CD4-positive, alpha-beta memory T cell (primary cell): ENCODE data around the gene PLXNA1. TPM values are rescaled to one million over a fixed set of nuclear protein-coding genes. Genes with fewer than 3 reads are reported as not detected.
A peak's percentile ranks its signal among the peaks of the same experiment; 100 is the strongest.

Experiments used
- CTCF ChIA-PET: fragments of 350-600 bp; sonication (Branson Sonifier 250); formaldehyde crosslinking; loops from one replicate; lab custom pipeline; 2021; ENCODE audit warnings: inconsistent platforms; ENCODE audit not compliant: partially characterized antibody; lab: Charles Lee
- POLR2A ChIA-PET: fragments of 350-600 bp; sonication (Branson Sonifier 250); formaldehyde crosslinking; loops from one replicate; lab custom pipeline; 2021; ENCODE audit not compliant: partially characterized antibody; lab: Charles Lee
- DNase-seq, 5 donors: peaks; one replicate each; pipeline versions ENCODE4 v3.0.0 to v3.0.0-alpha.2; 2020 to 2022; ENCODE audit warnings: mixed read lengths in 1 of 5
- H3K27ac ChIP-seq: one replicate; pipeline ENCODE4 v1.7.0; 2013; ENCODE audit warnings: low read depth, low read length
- H3K27me3 ChIP-seq: 2 replicates; pipeline ENCODE4 v1.7.0; 2013; ENCODE audit warnings: mild to moderate bottlenecking, low read length, moderate library complexity; ENCODE audit not compliant: insufficient read depth
- H3K36me3 ChIP-seq: 2 replicates; pipeline ENCODE4 v1.7.0; 2013; ENCODE audit warnings: mild to moderate bottlenecking, low read length, moderate library complexity; ENCODE audit not compliant: insufficient read depth
- H3K4me1 ChIP-seq: 2 replicates; pipeline ENCODE4 v1.7.0; 2013; ENCODE audit warnings: mild to moderate bottlenecking, low read length, moderate library complexity; ENCODE audit not compliant: insufficient read depth
- H3K4me3 ChIP-seq, 2 donors: one replicate each; pipeline ENCODE4 v1.7.0; 2013; ENCODE audit warnings: low read length in 2 of 2, mild to moderate bottlenecking in 1 of 2
- H3K9me3 ChIP-seq, 2 donors: one replicate each; pipeline ENCODE4 v1.7.0; 2013; ENCODE audit warnings: low read length in 2 of 2, control low read depth in 1 of 2; ENCODE audit not compliant: control insufficient read depth in 1 of 2
- H3K27ac Mint-ChIP-seq, 7 donors: one replicate each; pipeline ENCODE4 v1.8.0; 2020 to 2021; ENCODE audit warnings: mixed read lengths in 7 of 7, mild to moderate bottlenecking in 6 of 7, inconsistent platforms in 3 of 7, moderate library complexity in 3 of 7
- H3K27me3 Mint-ChIP-seq, 2 donors: one replicate each; pipeline ENCODE4 v1.8.0; 2020 to 2021; ENCODE audit warnings: mixed read lengths in 2 of 2
- H3K36me3 Mint-ChIP-seq, 2 donors: one replicate each; pipeline ENCODE4 v1.8.0; 2020 to 2021; ENCODE audit warnings: mixed read lengths in 2 of 2, inconsistent platforms in 1 of 2, mild to moderate bottlenecking in 1 of 2
- H3K4me1 Mint-ChIP-seq, 4 donors: one replicate each; pipeline ENCODE4 v1.8.0; 2020 to 2021; ENCODE audit warnings: mixed read lengths in 4 of 4, mild to moderate bottlenecking in 1 of 4
- H3K4me3 Mint-ChIP-seq, 8 donors: one replicate each; pipeline ENCODE4 v1.8.0; 2020 to 2021; ENCODE audit warnings: mixed read lengths in 8 of 8, mild to moderate bottlenecking in 7 of 8, moderate library complexity in 6 of 8, inconsistent platforms in 3 of 8
- H3K9me3 Mint-ChIP-seq, 8 donors: one replicate each; pipeline ENCODE4 v1.8.0; 2020 to 2021; ENCODE audit warnings: mixed read lengths in 8 of 8, mild to moderate bottlenecking in 5 of 8, inconsistent platforms in 3 of 8, moderate library complexity in 1 of 8
- intact Hi-C: fragments of 100-400 bp; cut with micrococcal nuclease; formaldehyde crosslinking; loops from one replicate; pipeline ENCODE4 v1.15.1; 2023
- polyA plus RNA-seq, 2 donors: library from polyadenylated mRNA; unstranded; fragments of 300-500 nt; fragmentation: Illumina TruSeq; gene quantifications; one replicate each; pipeline ENCODE4 v1.2.3, GENCODE V29; 2021
- total RNA-seq, 2 experiments: library from RNA; stranded (reverse); gene quantifications; one replicate each; pipeline ENCODE4 v1.2.3, GENCODE V29; 2021

PLXNA1 gene
- total and polyA plus RNA-seq, 4 experiments from 2014 or later: 0.34 to 21.3 (median 10.2) TPM

DNA sequence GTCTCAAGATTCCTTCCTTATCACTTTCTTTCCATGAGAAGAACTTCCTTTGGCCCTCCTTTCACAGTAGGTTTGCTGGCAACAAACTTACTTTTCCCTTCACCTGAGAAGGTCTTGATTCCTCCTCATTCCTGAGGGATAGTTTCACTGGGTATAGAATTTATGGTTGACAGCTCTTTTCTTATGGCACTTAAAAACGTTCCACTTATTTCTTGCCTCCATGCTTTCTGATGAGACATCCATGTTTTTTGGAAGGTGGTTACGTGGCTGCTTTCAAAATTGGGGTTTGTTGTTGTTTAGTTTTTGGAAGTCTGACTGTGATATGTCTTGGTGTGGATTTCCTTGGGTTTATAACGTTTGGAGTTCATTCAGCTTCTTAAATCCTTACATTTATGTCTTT, 8.2 kb upstream of the PLXNA1 start:
- POLR2A ChIA-PET: no interaction called here
- Mint-ChIP-seq H3K27me3 (peaks cover 15 to 16% of the 10 kb centered on the region in 2 donors), H3K4me1 (no peaks in the 10 kb centered on the region), H3K4me3 (no peak overlapping the region), H3K27ac (no peak overlapping the region), H3K36me3 (peaks cover 4 to 15% of the 10 kb centered on the region in 2 donors), H3K9me3 (peaks cover 0 to 26% (median 18%) of the 10 kb centered on the region in 8 donors)
- no peak overlapping the region for H3K27ac ChIP-seq
- no peaks in the 10 kb centered on the region for H3K36me3 ChIP-seq
- CTCF ChIA-PET: no interaction called here
- H3K4me3 ChIP-seq: no peak overlapping the region
- DNase-seq: no peak
- H3K27me3 ChIP-seq: no peaks in the 10 kb centered on the region
- intact Hi-C loops: no loop called here
- H3K9me3 ChIP-seq: peaks cover 0 to 5% of the 10 kb centered on the region in 2 donors
- no peaks in the 10 kb centered on the region for H3K4me1 ChIP-seq

DNA sequence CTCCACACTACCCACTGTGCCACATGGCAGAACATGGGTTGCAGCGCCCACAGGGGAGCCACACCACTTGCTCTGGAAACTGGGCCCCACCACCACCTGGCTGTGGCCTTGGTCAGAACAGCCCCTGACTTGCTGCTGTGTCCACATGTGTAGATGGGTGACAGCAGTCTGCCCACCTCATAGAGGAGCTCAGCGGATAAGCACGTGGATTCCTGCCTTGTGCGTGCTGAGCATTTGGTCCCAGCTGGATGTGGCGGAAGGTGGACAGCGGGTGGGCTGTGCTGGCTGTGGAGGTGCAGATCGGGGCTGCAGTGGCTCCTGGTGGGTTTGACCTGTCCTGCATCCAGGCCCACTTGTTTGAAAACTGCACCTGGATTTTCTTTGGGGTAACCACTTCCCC, 6.0 kb upstream of the PLXNA1 start:
- no peak overlapping the region for H3K4me3 Mint-ChIP-seq
- H3K9me3 Mint-ChIP-seq: peaks cover 0 to 26% (median 19%) of the 10 kb centered on the region in 8 donors
- POLR2A ChIA-PET: no interaction called here
- CTCF ChIA-PET: no interaction called here
- H3K27me3 Mint-ChIP-seq: peaks cover 13 to 15% of the 10 kb centered on the region in 2 donors
- intact Hi-C loops: no loop called here
- Histone ChIP-seq H3K27me3 (no peaks in the 10 kb centered on the region), H3K4me1 (peaks cover 7% of the 10 kb centered on the region), H3K36me3 (no peaks in the 10 kb centered on the region), H3K27ac (no peak overlapping the region), H3K4me3 (no peak overlapping the region), H3K9me3 (peaks cover 0 to 5% of the 10 kb centered on the region in 2 donors)
- H3K27ac Mint-ChIP-seq: no peak overlapping the region
- peaks cover 4 to 15% of the 10 kb centered on the region in 2 donors for H3K36me3 Mint-ChIP-seq
- no peak for DNase-seq
- H3K4me1 Mint-ChIP-seq: peaks cover 2 to 10% (median 5%) of the 10 kb centered on the region in 4 donors

DNA sequence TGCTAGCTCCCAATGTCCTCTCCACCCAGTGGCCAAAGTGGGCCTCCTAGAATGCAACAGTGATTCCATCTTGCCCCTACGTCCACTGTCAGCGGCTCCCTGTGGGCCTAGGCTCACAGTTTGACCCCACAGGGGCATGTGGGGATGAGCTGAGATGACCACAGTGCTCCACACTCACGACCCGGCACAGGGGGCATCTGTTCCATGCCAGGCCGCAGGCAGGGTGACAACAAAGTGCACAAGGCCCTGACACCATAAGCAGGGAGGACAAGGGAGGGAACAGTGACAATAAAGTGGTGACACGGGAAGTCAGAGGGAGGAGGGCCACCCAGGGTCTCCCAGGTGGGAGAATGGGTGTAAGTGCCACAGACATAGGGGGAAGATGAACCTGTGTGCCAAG, 5.1 kb upstream of the PLXNA1 start:
- Histone ChIP-seq H3K4me3 (no peak overlapping the region), H3K36me3 (no peaks in the 10 kb centered on the region), H3K9me3 (peaks cover 0 to 5% of the 10 kb centered on the region in 2 donors), H3K27me3 (no peaks in the 10 kb centered on the region), H3K4me1 (peaks cover 11% of the 10 kb centered on the region), H3K27ac (no peak overlapping the region)
- intact Hi-C loops: no loop called here
- peak overlapping the region in 2 of 7 donors; percentile 28 to 62 for H3K27ac Mint-ChIP-seq
- H3K36me3 Mint-ChIP-seq: peaks cover 5 to 15% of the 10 kb centered on the region in 2 donors
- H3K4me3 Mint-ChIP-seq: peak overlapping the region in 2 of 8 donors; percentile 15 to 17
- H3K27me3 Mint-ChIP-seq: peaks cover 13 to 15% of the 10 kb centered on the region in 2 donors
- ChIA-PET CTCF (no interaction called here), POLR2A (no interaction called here)
- peaks cover 5 to 15% (median 10%) of the 10 kb centered on the region in 4 donors for H3K4me1 Mint-ChIP-seq
- DNase-seq: no peak
- peaks cover 0 to 26% (median 19%) of the 10 kb centered on the region in 8 donors for H3K9me3 Mint-ChIP-seq

DNA sequence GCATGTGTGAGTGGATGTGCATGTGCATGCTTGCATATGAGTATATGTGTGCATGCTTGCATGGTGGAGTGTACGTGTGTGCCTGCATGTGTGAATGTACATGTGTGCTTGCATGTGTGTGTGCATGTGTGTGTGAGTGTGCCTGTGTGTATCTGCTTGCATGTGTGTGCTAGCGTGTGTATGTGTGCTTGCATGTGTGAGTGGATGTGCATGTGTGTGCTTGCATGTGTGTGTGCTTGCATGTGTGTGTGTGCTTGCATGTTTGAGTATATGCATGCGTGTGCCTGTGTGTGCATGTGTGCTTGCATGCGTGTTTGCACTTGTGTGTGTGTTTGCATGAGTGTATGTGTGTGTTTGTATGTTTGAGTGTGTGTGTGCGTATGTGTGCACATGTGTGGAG, 4.6 kb upstream of the PLXNA1 start:
- Histone ChIP-seq H3K9me3 (peaks cover 0 to 5% of the 10 kb centered on the region in 2 donors), H3K4me1 (peaks cover 11% of the 10 kb centered on the region), H3K36me3 (no peaks in the 10 kb centered on the region), H3K27me3 (no peaks in the 10 kb centered on the region), H3K27ac (no peak overlapping the region), H3K4me3 (no peak overlapping the region)
- ChIA-PET CTCF (no interaction called here), POLR2A (no interaction called here)
- intact Hi-C loops: no loop called here
- H3K4me3 Mint-ChIP-seq: peak overlapping the region in 1 of 8 donors; percentile 4
- peaks cover 5 to 15% of the 10 kb centered on the region in 2 donors for H3K36me3 Mint-ChIP-seq
- no peak for DNase-seq
- H3K27me3 Mint-ChIP-seq: peaks cover 13 to 15% of the 10 kb centered on the region in 2 donors
- H3K27ac Mint-ChIP-seq: peak overlapping the region in 2 of 7 donors; percentile 41 to 81
- H3K4me1 Mint-ChIP-seq: peaks cover 5 to 15% (median 10%) of the 10 kb centered on the region in 4 donors
- H3K9me3 Mint-ChIP-seq: peaks cover 0 to 23% (median 19%) of the 10 kb centered on the region in 8 donors

DNA sequence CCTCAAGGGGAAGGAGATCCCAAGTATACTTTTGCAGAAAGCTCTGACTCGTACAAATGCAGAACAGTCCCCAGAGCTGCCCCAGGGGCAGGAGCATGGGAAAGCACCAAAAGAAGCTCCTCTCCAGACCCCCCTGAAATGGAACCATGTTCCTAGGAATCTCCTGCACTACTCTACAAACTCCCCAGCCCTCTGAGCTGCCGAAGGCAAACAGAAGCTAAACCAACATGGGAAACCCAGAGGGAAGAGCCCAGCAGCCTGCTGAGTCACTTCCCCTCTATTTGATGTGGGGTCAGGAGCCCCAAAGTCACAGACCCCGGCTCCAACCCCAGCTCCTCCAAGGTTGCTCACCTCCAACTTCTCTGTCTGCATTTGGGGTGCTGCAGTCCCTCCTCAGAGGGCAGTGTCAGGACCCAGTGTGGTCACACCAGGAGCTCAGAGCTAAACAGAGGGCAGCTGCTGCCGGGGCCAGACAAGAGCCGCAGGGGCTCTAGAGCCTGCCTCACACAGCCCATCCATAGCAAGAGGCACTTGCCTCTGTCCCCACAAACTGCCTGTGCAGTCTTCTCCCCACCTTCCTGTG, 3.8 kb upstream of the PLXNA1 start:
- Histone ChIP-seq H3K36me3 (no peaks in the 10 kb centered on the region), H3K4me3 (no peak overlapping the region), H3K27me3 (no peaks in the 10 kb centered on the region), H3K27ac (no peak overlapping the region), H3K9me3 (peaks cover 0 to 5% of the 10 kb centered on the region in 2 donors), H3K4me1 (peaks cover 11% of the 10 kb centered on the region)
- DNase-seq: no peak
- H3K27ac Mint-ChIP-seq: no peak overlapping the region
- peaks cover 5 to 14% of the 10 kb centered on the region in 2 donors for H3K36me3 Mint-ChIP-seq
- no peak overlapping the region for H3K4me3 Mint-ChIP-seq
- intact Hi-C loops: no loop called here
- ChIA-PET POLR2A (no interaction called here), CTCF (interaction anchor here (0.8 kb wide), 1 partner anchor 9 kb away, joined by 3 read pairs; no protein-coding TSS in a partner anchor)
- H3K9me3 Mint-ChIP-seq: peaks cover 0 to 21% (median 14%) of the 10 kb centered on the region in 8 donors
- peaks cover 5 to 15% (median 10%) of the 10 kb centered on the region in 4 donors for H3K4me1 Mint-ChIP-seq
- peaks cover 13 to 15% of the 10 kb centered on the region in 2 donors for H3K27me3 Mint-ChIP-seq

DNA sequence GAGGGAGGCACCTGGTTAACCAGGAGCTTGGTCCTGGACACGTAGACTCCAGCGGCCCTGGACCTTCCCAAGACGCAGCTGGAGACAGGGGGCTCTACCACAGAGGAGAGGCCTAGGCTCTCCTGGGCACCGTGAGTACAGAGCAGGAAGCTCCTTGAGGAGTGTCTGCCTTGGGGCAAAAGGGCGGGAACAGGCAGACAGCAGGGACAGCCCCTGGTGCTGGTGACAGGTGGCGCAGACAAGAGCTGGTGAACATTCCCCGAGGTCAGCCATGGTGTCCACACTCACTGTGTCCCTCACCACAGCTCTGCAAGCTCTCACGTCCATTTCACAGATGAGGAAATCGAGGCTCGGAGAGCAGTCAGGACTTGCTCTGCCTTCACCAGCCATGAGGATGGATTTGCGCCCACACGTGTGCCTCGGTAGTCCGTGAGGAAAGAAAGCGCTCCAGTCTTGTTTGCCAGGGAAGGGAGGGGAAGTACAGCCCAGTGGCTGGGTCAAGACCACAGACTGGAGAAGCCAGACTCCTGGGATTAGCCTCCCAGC, 2.6 kb upstream of the PLXNA1 start:
- peaks cover 7% of the 10 kb centered on the region in 2 donors for H3K27me3 Mint-ChIP-seq
- Histone ChIP-seq H3K9me3 (no peaks in the 10 kb centered on the region), H3K4me3 (no peak overlapping the region), H3K4me1 (peaks cover 17% of the 10 kb centered on the region), H3K36me3 (no peaks in the 10 kb centered on the region), H3K27ac (no peak overlapping the region), H3K27me3 (no peaks in the 10 kb centered on the region)
- H3K27ac Mint-ChIP-seq: peak overlapping the region in 2 of 7 donors; percentile 85 to 98
- peaks cover 0 to 10% (median 3%) of the 10 kb centered on the region in 8 donors for H3K9me3 Mint-ChIP-seq
- peak in 1 of 5 donors; percentile 39 for DNase-seq
- peak overlapping the region in 1 of 8 donors; percentile 3 for H3K4me3 Mint-ChIP-seq
- ChIA-PET POLR2A (no interaction called here), CTCF (interaction anchor here (1.6 to 3.1 kb wide), 2 partner anchors 9 to 300 kb away, joined by 6 to 26 read pairs; no protein-coding TSS in a partner anchor)
- peaks cover 1 to 2% of the 10 kb centered on the region in 2 donors for H3K36me3 Mint-ChIP-seq
- intact Hi-C loops: loop anchor here (5.0 to 10.0 kb wide), 4 partner anchors 567 to 1074 kb away; partner anchors contain the start of genes MCM2, SEC61A1 and TPRA1
- H3K4me1 Mint-ChIP-seq: peaks cover 6 to 19% (median 10%) of the 10 kb centered on the region in 4 donors

DNA sequence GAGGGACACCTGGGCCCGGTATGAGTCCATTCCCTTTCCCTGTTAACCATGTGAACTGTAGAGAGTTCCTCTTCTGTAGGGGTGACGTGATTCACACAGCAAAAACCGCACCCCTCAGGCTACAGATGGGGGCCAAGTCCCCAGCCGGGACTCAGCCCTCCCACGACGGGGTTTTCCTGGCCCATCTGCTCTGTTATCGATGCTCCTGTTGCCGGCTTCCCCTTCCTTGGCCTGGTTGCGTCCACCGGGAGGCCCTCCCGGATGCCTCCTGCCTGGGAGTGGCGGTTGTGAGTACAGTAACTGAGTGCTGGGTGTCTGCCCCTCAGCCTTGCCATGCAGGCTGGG, 817 bp upstream of the PLXNA1 start:
- Histone ChIP-seq H3K27ac (peak overlapping the region; percentile 83), H3K4me1 (peaks cover 17% of the 10 kb centered on the region), H3K36me3 (no peaks in the 10 kb centered on the region), H3K4me3 (peak overlapping the region; percentile 61 to 76), H3K27me3 (no peaks in the 10 kb centered on the region), H3K9me3 (no peaks in the 10 kb centered on the region)
- ChIA-PET CTCF (interaction anchor here (0.8 to 3.1 kb wide), 11 partner anchors 11 to 1463 kb away, joined by 3 to 26 read pairs (median 3); partner anchors contain the start of gene CHCHD6), POLR2A (interaction anchor here (1.0 to 2.4 kb wide), 3 partner anchors 69 to 278 kb away, joined by 4 to 11 read pairs (median 4); partner anchors contain the start of gene CHCHD6)
- DNase-seq: peak in 1 of 5 donors; percentile 86
- Mint-ChIP-seq H3K36me3 (peaks cover 0 to 1% of the 10 kb centered on the region in 2 donors), H3K4me3 (peak overlapping the region; percentile 84 to 92 (median 89)), H3K9me3 (peaks cover 0 to 4% (median 0%) of the 10 kb centered on the region in 8 donors), H3K4me1 (peaks cover 6 to 28% (median 16%) of the 10 kb centered on the region in 4 donors), H3K27me3 (peaks cover 7% of the 10 kb centered on the region in 2 donors), H3K27ac (peak overlapping the region; percentile 95 to 98 (median 97))
- intact Hi-C loops: loop anchor here (1.0 to 10.0 kb wide), 8 partner anchors 71 to 1073 kb away; partner anchors contain the start of genes CHCHD6, MCM2, SEC61A1 and TPRA1
